HUES48 (cell line): ENCODE measurements around the gene ASAP3.

ENCODE experiments used
- H3K27ac ChIP-seq: one replicate; pipeline ENCODE4 v1.7.0; 2013; ENCODE audit warnings: low read depth, low read length, inconsistent platforms
- H3K27me3 ChIP-seq: 2 replicates; pipeline ENCODE4 v1.6.1; 2013; ENCODE audit warnings: mild to moderate bottlenecking, low read length; ENCODE audit not compliant: control insufficient read depth, insufficient read depth
- H3K36me3 ChIP-seq: 2 replicates; pipeline ENCODE4 v1.6.1; 2013; ENCODE audit warnings: low read length; ENCODE audit not compliant: control insufficient read depth, insufficient read depth
- H3K4me1 ChIP-seq: 2 replicates; pipeline ENCODE4 v1.6.1; 2013; ENCODE audit warnings: mild to moderate bottlenecking, low read length; ENCODE audit not compliant: control insufficient read depth, insufficient read depth
- H3K4me3 ChIP-seq: 2 replicates; pipeline ENCODE4 v1.5.1; 2013; ENCODE audit warnings: mild to moderate bottlenecking, low read depth, low read length
- H3K9ac ChIP-seq: 2 replicates; pipeline ENCODE4 v1.6.1; 2013; ENCODE audit warnings: mild to moderate bottlenecking, low read depth, low read length, moderate library complexity
- H3K9me3 ChIP-seq: 2 replicates; pipeline ENCODE4 v1.6.1; 2013; ENCODE audit warnings: low read length; ENCODE audit not compliant: control insufficient read depth, insufficient read depth

The ASAP3 gene

DNA sequence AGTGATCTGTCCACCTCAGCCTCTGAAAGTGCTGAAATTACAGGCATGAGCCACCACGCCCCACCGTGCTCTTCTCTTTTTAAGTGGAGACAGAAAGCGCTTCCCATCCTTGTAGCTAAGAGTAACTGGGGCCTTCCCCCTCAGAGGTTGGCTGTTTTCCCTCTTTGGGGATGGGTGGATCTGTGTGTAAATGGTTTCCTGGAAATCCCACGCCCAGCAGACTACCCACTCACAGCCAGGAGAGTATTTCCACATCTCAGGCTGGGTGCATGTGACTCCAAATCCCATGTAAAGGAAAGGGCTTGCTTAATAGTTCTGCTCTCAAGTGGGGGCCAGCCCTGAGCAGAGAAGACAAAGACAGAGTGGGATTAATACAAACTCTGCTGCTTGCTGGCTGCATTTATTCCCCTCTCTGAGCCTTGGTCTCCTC is 39.9 kb downstream of the ASAP3 start:
- Histone ChIP-seq H3K27me3 (no peaks in the 10 kb centered on the region), H3K36me3 (peaks cover 22% of the 10 kb centered on the region), H3K27ac (no peak overlapping the region), H3K4me3 (no peak overlapping the region), H3K4me1 (no peaks in the 10 kb centered on the region), H3K9me3 (no peaks in the 10 kb centered on the region), H3K9ac (no peak overlapping the region)

DNA sequence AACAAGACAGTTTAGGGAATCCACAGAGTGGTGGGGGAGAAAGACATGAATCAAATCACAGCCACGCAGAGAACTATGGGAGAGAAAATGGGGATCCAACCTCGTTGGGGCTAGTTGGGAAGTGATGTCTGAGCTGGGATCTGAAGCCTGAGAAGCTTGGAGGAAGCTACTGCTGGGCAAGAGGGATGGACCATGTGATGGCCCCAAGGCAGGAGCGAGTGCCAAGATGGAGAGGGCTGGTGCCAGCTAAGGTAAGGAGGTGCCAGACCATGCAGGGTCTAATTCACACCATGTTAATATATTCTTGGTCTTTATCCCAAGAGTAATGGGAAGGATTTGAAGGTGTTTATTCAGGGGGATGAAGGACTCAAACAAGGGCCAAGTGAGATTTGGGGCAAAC is 41.2 kb downstream of the ASAP3 start:
- peaks cover 24% of the 10 kb centered on the region for H3K36me3 ChIP-seq
- no peak overlapping the region for H3K27ac ChIP-seq
- no peaks in the 10 kb centered on the region for H3K9me3 ChIP-seq
- H3K27me3 ChIP-seq: no peaks in the 10 kb centered on the region
- H3K9ac ChIP-seq: no peak overlapping the region
- H3K4me3 ChIP-seq: no peak overlapping the region
- no peaks in the 10 kb centered on the region for H3K4me1 ChIP-seq

DNA sequence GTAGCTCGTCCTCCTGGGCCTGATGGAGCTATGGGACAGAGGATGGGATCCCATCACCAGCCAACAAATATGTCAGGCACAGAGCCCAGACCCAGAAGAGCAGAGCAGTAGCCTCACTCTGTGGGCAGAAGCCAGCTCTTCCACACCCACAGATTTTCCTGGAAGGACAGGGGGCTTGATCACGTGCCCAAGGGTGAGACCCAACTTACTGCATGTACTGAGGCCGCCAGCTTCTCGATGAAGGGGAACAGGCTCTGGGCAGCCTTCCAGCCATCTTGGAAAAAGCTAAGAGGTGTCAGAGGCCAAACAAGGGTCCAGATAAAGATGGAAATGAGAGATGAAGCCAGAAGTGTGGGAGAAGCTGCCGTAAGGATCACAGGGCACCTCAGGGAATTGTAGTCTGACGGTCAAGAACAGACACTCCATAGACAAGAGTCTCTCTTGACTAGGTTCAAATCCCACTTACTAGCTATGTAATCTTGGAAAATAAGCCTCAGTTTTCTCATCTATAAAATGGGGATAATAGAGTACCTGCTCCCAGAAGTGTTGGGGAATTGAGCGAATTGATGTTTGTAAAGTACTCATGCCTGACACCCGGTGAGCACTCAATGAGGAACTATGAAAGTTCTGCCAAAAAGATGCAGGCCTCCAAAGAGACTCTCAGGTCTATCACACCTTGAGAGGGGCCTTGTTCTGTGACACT is 42.4 kb downstream of the ASAP3 start:
- no peaks in the 10 kb centered on the region for H3K27me3 ChIP-seq
- no peaks in the 10 kb centered on the region for H3K4me1 ChIP-seq
- H3K9me3 ChIP-seq: no peaks in the 10 kb centered on the region

DNA sequence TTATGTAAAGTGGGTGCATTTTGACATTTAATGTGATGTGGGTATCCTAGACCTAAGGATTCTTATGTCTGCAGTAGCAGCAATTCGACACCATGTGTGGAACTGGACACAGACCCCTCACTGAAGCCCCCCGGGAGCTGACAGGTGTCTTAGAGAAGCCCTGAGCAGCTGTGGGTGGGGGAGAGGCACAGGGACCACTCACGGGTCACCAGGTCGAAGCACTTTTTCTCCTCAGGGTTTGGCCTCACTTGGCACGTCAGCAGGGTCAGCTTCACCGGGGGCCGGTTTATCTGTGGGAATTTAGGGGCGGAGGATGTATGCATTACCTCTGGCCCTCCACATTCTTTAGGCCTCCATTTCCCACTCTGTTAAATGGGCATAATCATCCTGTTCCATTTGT is 45.4 kb downstream of the ASAP3 start:
- Histone ChIP-seq H3K4me1 (no peaks in the 10 kb centered on the region), H3K9ac (no peak overlapping the region), H3K27ac (no peak overlapping the region), H3K4me3 (no peak overlapping the region), H3K36me3 (peaks cover 44% of the 10 kb centered on the region), H3K27me3 (no peaks in the 10 kb centered on the region), H3K9me3 (no peaks in the 10 kb centered on the region)

More for the DNA sequence above, 42.4 kb downstream of the ASAP3 start:
- no peak overlapping the region for H3K4me3 ChIP-seq
- no peak overlapping the region for H3K9ac ChIP-seq
- no peak overlapping the region for H3K27ac ChIP-seq
- H3K36me3 ChIP-seq: peaks cover 24% of the 10 kb centered on the region

DNA sequence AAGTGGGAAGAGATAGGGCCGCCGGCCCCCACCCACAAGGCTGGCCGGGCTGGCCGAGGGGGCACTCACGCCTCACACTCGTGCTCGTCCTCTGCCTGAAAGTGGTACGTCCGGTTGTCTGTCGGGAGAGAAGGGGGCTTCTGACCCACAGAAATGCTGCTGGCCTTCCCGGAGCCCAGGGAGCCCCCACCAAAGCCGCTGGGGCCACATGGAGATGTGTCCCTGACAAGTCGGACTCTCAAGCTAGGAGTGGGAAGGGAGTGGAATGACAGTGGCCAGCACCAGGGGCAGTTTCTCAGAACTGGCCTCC is 46.7 kb downstream of the ASAP3 start:
- Histone ChIP-seq H3K9me3 (no peaks in the 10 kb centered on the region), H3K4me3 (peak overlapping the region; percentile 53; the same call in 1 of the 2 replicates), H3K4me1 (no peaks in the 10 kb centered on the region), H3K36me3 (peaks cover 56% of the 10 kb centered on the region), H3K27ac (no peak overlapping the region), H3K9ac (no peak overlapping the region), H3K27me3 (no peaks in the 10 kb centered on the region)

DNA sequence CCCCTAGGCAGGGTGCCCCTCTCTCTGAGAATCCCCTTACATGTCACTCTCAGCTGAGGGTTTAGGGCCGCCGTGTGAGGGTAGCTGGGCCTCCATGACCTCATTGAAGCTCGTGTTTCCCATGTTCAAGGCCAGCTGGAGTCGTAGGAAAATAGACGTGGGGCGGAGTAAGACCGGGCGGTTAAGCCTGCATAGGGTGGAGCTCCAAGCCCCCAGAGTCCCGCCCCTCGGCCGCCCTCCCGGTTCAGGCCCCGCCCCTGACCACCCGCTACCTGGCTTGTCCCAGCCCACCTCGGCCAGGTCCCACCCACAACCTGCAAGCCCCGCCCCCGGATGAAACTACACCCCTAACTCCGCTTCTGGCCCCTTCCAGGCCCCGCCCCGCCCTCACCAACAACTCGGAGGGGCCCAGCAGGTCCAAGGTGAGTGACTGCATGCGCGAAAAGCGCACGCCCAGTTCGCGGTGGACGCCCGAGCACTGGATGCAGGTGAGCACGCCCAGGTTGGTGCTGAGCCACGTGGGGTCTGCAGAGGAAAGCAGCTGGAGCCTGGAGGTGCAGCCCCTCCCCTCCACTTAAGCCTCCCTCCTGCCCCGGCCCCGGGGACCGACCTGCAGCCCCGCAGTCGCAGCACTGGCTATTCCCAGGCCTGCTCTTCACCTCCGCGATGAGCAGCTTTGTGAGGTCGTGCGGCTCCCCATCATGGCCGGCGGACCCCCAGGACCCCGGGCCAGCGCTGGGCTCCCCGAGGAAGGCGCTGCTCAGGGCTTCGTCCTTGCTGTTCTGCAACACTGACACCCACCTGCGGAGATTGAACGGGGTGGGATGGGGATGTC is 47.2 kb downstream of the ASAP3 start:
- H3K9me3 ChIP-seq: no peaks in the 10 kb centered on the region
- H3K9ac ChIP-seq: no peak overlapping the region
- no peaks in the 10 kb centered on the region for H3K27me3 ChIP-seq
- no peak overlapping the region for H3K27ac ChIP-seq
- H3K36me3 ChIP-seq: peaks cover 55% of the 10 kb centered on the region
- H3K4me3 ChIP-seq: peak overlapping the region; percentile 53; the same call in 1 of the 2 replicates
- H3K4me1 ChIP-seq: no peaks in the 10 kb centered on the region

DNA sequence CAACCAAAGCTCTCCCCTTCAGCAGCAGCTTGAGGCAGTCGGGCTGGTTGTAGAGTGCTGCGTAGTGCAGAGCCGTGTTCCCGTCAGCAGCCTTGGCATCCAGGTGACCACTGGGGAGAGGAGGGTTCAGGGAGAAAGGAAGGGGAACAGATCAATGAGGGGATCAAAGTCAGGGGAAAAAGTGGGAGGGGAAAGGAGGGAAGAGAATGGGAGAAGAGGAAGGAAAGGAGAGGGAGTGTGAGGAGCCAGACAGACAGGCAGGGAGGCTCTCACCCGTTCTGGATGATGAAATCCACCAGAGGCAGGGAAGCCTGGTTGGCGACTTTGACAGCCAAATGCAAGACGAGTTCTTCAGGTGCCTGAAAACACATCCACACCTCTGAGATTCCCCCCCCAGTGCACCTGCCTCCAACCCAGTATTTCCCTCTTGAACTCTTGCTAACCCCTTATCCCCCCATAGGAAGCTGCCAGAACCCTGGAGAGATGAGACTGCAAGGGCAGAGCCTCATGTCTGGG is 49.7 kb downstream of the ASAP3 start:
- Histone ChIP-seq H3K9me3 (no peaks in the 10 kb centered on the region), H3K36me3 (peaks cover 66% of the 10 kb centered on the region), H3K27me3 (no peaks in the 10 kb centered on the region), H3K27ac (no peak overlapping the region), H3K9ac (no peak overlapping the region), H3K4me1 (no peaks in the 10 kb centered on the region), H3K4me3 (no peak overlapping the region)

DNA sequence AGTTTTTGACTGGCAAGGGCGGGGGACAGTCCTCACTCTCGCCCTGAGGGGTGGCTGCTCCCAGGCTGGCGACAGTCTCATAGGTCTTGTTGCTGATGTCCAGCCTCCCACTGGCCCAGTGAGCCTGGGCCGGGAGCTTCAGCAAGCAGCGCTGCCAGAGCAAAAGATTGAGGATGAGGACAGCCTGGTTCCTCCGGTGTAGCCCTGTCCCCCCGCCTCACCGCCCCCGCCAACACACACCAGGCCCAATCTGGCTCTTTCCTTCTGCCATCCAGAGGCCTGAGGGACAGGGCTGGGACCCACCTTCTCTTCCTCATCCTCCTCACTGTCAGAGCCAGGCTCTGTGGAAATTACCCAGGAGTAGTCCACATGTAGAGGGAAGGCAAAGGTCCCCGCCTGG is 50.9 kb downstream of the ASAP3 start:
- H3K4me3 ChIP-seq: no peak overlapping the region
- peaks cover 4% of the 10 kb centered on the region for H3K27me3 ChIP-seq
- no peaks in the 10 kb centered on the region for H3K9me3 ChIP-seq
- H3K27ac ChIP-seq: no peak overlapping the region
- no peaks in the 10 kb centered on the region for H3K4me1 ChIP-seq
- H3K9ac ChIP-seq: no peak overlapping the region
- H3K36me3 ChIP-seq: peaks cover 65% of the 10 kb centered on the region

DNA sequence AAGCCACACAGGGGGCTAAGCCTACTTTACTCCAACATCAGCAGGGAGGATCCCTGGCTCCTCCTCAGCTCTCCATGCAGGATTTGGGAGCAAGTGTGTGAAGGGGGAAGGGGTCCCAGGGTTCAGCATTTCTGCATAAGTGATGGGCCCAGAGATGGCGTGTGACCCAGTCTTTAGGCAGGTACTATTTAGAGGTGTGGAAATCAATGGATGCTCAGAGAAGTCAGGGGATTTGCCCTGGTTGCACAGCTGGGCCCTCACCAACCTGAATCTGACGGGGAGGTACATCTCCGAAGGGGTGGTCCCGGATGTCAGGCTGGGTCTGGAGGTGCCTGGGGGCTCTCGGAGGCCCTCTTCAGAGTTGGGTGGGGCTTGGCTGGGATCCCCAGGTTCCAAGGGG is 52.5 kb downstream of the ASAP3 start:
- H3K27ac ChIP-seq: no peak overlapping the region
- H3K4me3 ChIP-seq: no peak overlapping the region
- no peaks in the 10 kb centered on the region for H3K9me3 ChIP-seq
- no peaks in the 10 kb centered on the region for H3K4me1 ChIP-seq
- peaks cover 21% of the 10 kb centered on the region for H3K27me3 ChIP-seq
- H3K36me3 ChIP-seq: peaks cover 69% of the 10 kb centered on the region
- no peak overlapping the region for H3K9ac ChIP-seq

DNA sequence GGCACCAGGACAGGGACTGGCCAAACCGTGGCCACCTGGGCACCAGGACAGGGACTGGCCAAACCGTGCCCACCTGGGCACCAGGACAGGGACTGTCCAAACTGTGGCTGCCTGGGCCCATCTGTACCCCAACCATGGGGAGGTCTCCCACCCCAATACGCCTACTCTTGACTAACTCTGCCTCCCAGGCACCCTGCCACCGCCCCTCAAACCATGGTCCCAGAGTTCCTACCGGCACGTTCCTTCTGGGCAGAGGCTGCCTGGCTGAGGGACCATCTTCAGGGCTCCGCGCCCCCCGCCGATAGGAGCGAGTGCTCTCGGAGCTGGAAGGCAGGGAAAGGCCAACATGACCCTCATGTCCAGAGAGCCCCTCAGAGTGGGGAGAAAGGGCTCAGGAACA is 53.2 kb downstream of the ASAP3 start:
- Histone ChIP-seq H3K4me1 (no peaks in the 10 kb centered on the region), H3K9me3 (no peaks in the 10 kb centered on the region), H3K9ac (no peak overlapping the region), H3K4me3 (no peak overlapping the region), H3K27ac (no peak overlapping the region), H3K27me3 (peaks cover 27% of the 10 kb centered on the region), H3K36me3 (peaks cover 70% of the 10 kb centered on the region)
